Glutamatergic neuron (in vitro differentiated cells): ENCODE results near the gene OVCA2. TPM values are rescaled to one million over a fixed set of nuclear protein-coding genes. Genes with fewer than 3 reads are reported as not detected.

Experiments
- DNase-seq: peaks from one replicate; pipeline ENCODE4 v3.0.0; 2022
- H3K27ac Mint-ChIP-seq: one replicate; pipeline ENCODE4 v1.8.0; 2020; ENCODE audit warnings: mild to moderate bottlenecking, mixed read lengths, inconsistent platforms; ENCODE audit not compliant: unreplicated experiment
- H3K27me3 Mint-ChIP-seq: one replicate; pipeline ENCODE4 v1.8.0; 2020; ENCODE audit warnings: mild to moderate bottlenecking, moderate library complexity, mixed read lengths, inconsistent platforms; ENCODE audit not compliant: unreplicated experiment
- H3K36me3 Mint-ChIP-seq: one replicate; pipeline ENCODE4 v1.8.0; 2020; ENCODE audit warnings: mild to moderate bottlenecking, mixed read lengths, inconsistent platforms; ENCODE audit not compliant: unreplicated experiment
- H3K4me1 Mint-ChIP-seq: one replicate; pipeline ENCODE4 v1.8.0; 2020; ENCODE audit warnings: mild to moderate bottlenecking, low read depth, mixed read lengths, inconsistent platforms; ENCODE audit not compliant: unreplicated experiment
- H3K4me3 Mint-ChIP-seq: one replicate; pipeline ENCODE4 v1.8.0; 2020; ENCODE audit warnings: mild to moderate bottlenecking, mixed read lengths, inconsistent platforms; ENCODE audit not compliant: unreplicated experiment
- H3K9me3 Mint-ChIP-seq: one replicate; pipeline ENCODE4 v1.8.0; 2020; ENCODE audit warnings: mild to moderate bottlenecking, moderate library complexity, mixed read lengths, inconsistent platforms; ENCODE audit not compliant: unreplicated experiment
- total RNA-seq: library from RNA; stranded (reverse); fragmentation: NEBNext Ultra II Directional; extraction: Animal tissue kit (Norgen Biotek cat#: 25700); gene quantifications from one replicate; pipeline ENCODE4 v1.2.1, GENCODE V29; 2021; ENCODE audit not compliant: unreplicated experiment
- TF ChIP-seq, protein P1 (sequence below): fragments of 200-600 bp; sonication (generic); IDR thresholded peaks from one replicate; pipeline ENCODE4 v1.5.0; 2021; ENCODE audit not compliant: partially characterized antibody, unreplicated experiment

The OVCA2 gene
- total RNA-seq, 1 donor from 2014 or later = 16.3 TPM

DNA sequence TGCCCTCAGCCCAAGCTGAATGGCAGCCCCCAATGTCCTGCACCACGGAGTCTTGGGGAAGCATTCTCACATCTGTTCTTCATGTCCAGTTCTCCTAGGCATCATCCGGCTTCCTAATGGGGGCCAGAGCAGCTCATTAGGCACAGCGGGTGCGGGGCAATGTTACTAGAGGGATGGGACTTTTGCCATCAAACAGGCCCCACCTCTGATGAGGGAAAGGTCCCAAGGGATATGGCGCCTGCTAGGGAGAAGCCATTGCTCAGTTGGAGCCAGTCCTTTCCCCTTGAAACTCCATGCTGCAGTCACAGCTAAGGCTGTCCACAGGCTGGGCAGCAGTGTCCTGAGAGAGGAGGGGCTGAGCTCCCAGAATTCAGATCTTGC, 13.6 kb upstream of the OVCA2 start:
- DNase-seq = no peak
- Mint-ChIP-seq H3K36me3 (no peaks in the 10 kb centered on the region), H3K9me3 (peaks cover 4% of the 10 kb centered on the region), H3K4me1 (peaks cover 11% of the 10 kb centered on the region), H3K27ac (peak overlapping the region; percentile 48), H3K4me3 (peak overlapping the region; percentile 18), H3K27me3 (peaks cover 9% of the 10 kb centered on the region)
- TF ChIP-seq, protein P1, sequence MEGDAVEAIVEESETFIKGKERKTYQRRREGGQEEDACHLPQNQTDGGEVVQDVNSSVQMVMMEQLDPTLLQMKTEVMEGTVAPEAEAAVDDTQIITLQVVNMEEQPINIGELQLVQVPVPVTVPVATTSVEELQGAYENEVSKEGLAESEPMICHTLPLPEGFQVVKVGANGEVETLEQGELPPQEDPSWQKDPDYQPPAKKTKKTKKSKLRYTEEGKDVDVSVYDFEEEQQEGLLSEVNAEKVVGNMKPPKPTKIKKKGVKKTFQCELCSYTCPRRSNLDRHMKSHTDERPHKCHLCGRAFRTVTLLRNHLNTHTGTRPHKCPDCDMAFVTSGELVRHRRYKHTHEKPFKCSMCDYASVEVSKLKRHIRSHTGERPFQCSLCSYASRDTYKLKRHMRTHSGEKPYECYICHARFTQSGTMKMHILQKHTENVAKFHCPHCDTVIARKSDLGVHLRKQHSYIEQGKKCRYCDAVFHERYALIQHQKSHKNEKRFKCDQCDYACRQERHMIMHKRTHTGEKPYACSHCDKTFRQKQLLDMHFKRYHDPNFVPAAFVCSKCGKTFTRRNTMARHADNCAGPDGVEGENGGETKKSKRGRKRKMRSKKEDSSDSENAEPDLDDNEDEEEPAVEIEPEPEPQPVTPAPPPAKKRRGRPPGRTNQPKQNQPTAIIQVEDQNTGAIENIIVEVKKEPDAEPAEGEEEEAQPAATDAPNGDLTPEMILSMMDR = no peak

DNA sequence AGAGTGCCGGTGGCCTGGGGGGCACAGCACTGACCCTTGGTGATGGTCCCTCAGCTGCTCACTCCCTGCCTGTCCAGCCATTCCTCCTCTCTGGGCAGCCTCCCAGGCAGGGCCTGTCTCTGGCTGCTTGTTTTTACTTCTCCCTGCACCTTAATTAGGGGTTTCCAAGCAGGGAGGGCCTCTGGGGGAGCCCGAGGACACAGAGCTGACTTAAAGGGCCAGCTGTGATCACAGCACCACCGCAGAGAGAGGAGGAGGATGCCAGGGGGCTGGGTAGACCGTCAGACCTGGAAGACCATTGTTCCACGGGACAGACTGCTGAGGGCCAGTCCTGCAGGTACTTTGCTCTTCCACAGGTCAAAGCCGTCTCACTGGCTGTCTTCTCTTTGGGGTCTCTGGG, 13.1 kb upstream of the OVCA2 start:
- Mint-ChIP-seq H3K27me3 (peaks cover 9% of the 10 kb centered on the region), H3K36me3 (no peaks in the 10 kb centered on the region), H3K9me3 (peaks cover 4% of the 10 kb centered on the region), H3K4me3 (peak overlapping the region; percentile 20), H3K27ac (no peak overlapping the region), H3K4me1 (peaks cover 12% of the 10 kb centered on the region)
- TF ChIP-seq, protein P1 = no peak
- peak; percentile 29 for DNase-seq

GRCh38 chr17:2029911-2030778, 11.7 kb upstream of the OVCA2 start, which contains the start of gene DPH1:
Gene DPH1, plus strand, starts transcription at chr17:2030153. Its CDS starts 17 bp downstream, at chr17:2030170.
- TF ChIP-seq, protein P1 = no peak
- no peaks in the 10 kb centered on the region for H3K36me3 Mint-ChIP-seq
- H3K9me3 Mint-ChIP-seq = peaks cover 4% of the 10 kb centered on the region
- H3K27me3 Mint-ChIP-seq = peaks cover 9% of the 10 kb centered on the region
- peak; percentile 92 for DNase-seq
- peak within 1 kb of the TSS; percentile 72 for H3K27ac Mint-ChIP-seq
- peaks cover 15% of the 10 kb centered on the region for H3K4me1 Mint-ChIP-seq
- H3K4me3 Mint-ChIP-seq = peak within 1 kb of the TSS; percentile 93

- H3K27ac Mint-ChIP-seq = peak overlapping the region; percentile 72
Measured at GRCh38 chr17:2030779-2031163, 11.1 kb upstream of the OVCA2 start.

More at GRCh38 chr17:2030779-2031163, 11.1 kb upstream of the OVCA2 start:
- Mint-ChIP-seq H3K27me3 (peaks cover 9% of the 10 kb centered on the region), H3K36me3 (no peaks in the 10 kb centered on the region), H3K4me3 (peak overlapping the region; percentile 93), H3K9me3 (peaks cover 4% of the 10 kb centered on the region), H3K4me1 (peaks cover 15% of the 10 kb centered on the region)
- TF ChIP-seq, protein P1 = peak; percentile 58
- peak; percentile 69 for DNase-seq
